ENCODE data around the gene IFT80.

- TF ChIP-seq, protein P1, sequence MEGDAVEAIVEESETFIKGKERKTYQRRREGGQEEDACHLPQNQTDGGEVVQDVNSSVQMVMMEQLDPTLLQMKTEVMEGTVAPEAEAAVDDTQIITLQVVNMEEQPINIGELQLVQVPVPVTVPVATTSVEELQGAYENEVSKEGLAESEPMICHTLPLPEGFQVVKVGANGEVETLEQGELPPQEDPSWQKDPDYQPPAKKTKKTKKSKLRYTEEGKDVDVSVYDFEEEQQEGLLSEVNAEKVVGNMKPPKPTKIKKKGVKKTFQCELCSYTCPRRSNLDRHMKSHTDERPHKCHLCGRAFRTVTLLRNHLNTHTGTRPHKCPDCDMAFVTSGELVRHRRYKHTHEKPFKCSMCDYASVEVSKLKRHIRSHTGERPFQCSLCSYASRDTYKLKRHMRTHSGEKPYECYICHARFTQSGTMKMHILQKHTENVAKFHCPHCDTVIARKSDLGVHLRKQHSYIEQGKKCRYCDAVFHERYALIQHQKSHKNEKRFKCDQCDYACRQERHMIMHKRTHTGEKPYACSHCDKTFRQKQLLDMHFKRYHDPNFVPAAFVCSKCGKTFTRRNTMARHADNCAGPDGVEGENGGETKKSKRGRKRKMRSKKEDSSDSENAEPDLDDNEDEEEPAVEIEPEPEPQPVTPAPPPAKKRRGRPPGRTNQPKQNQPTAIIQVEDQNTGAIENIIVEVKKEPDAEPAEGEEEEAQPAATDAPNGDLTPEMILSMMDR (IDR thresholded peaks at IDR 0.05): peak; percentile 40 to 96 (median 82)
- no peak for TF ChIP-seq POLR2A (IDR thresholded peaks at IDR 0.05)
These were observed 14.7 kb upstream of the IFT80 start for GRCh38 chr3:160413613-160414248.

Data from adrenal gland (tissue), 5 donors.